Activated naive CD4-positive, alpha-beta T cell treated with anti-CD3 and anti-CD28 coated beads, Interleukin-2, amount 50 U/mL, for 24 hours (primary cell): Measurements from ENCODE around the gene TAOK2.
"Not testable (repeated sequence)": the region's sequence is repeated elsewhere in the genome, so short reads cannot be mapped to it uniquely, and the experiment has no call there.

Experiments used
- H3K27ac Mint-ChIP-seq: one replicate; pipeline ENCODE4 v1.8.0; 2021; ENCODE audit warnings: mild to moderate bottlenecking, mixed read lengths
- H3K27me3 Mint-ChIP-seq: one replicate; pipeline ENCODE4 v1.8.0; 2021; ENCODE audit warnings: mixed read lengths
- H3K36me3 Mint-ChIP-seq: one replicate; pipeline ENCODE4 v1.8.0; 2021; ENCODE audit warnings: mixed read lengths
- H3K4me1 Mint-ChIP-seq: one replicate; pipeline ENCODE4 v1.8.0; 2021; ENCODE audit warnings: mixed read lengths
- H3K4me3 Mint-ChIP-seq: one replicate; pipeline ENCODE4 v1.8.0; 2021; ENCODE audit warnings: mild to moderate bottlenecking, mixed read lengths
- H3K9me3 Mint-ChIP-seq: one replicate; pipeline ENCODE4 v1.8.0; 2021; ENCODE audit warnings: mixed read lengths

The TAOK2 gene

GRCh38 chr16:30017277-30017656 lies 43.6 kb downstream of the TAOK2 start:
- Mint-ChIP-seq H3K9me3 (no peaks in the 10 kb centered on the region), H3K4me1 (peaks cover 6% of the 10 kb centered on the region), H3K36me3 (no peaks in the 10 kb centered on the region), H3K27ac (no peak overlapping the region), H3K4me3 (no peak overlapping the region), H3K27me3 (no peaks in the 10 kb centered on the region)

- not testable (repeated sequence) for H3K36me3 Mint-ChIP-seq, H3K4me1 Mint-ChIP-seq, H3K9me3 Mint-ChIP-seq, H3K27ac Mint-ChIP-seq, H3K4me3 Mint-ChIP-seq, H3K27me3 Mint-ChIP-seq
Measured at GRCh38 chr16:30017937-30018336, 44.3 kb downstream of the TAOK2 start.

GRCh38 chr16:30018731-30019158 lies 45.1 kb downstream of the TAOK2 start:
- no peaks in the 10 kb centered on the region for H3K36me3 Mint-ChIP-seq
- no peaks in the 10 kb centered on the region for H3K9me3 Mint-ChIP-seq
- no peak overlapping the region for H3K4me3 Mint-ChIP-seq
- H3K4me1 Mint-ChIP-seq = peaks cover 6% of the 10 kb centered on the region
- H3K27me3 Mint-ChIP-seq = no peaks in the 10 kb centered on the region
- no peak overlapping the region for H3K27ac Mint-ChIP-seq

GRCh38 chr16:30022887-30023286 lies 49.2 kb downstream of the TAOK2 start, which contains the start of gene C16orf92:
Gene C16orf92 (plus strand): TSS chr16:30023198. CDS start chr16:30023341, 143 bp downstream.
- H3K27ac Mint-ChIP-seq = no peak within 1 kb of the TSS
- H3K9me3 Mint-ChIP-seq = no peaks in the 10 kb centered on the region
- peaks cover 9% of the 10 kb centered on the region for H3K27me3 Mint-ChIP-seq
- H3K36me3 Mint-ChIP-seq = no peaks in the 10 kb centered on the region
- peaks cover 6% of the 10 kb centered on the region for H3K4me1 Mint-ChIP-seq
- H3K4me3 Mint-ChIP-seq = no peak within 1 kb of the TSS

- H3K27ac Mint-ChIP-seq = no peak overlapping the region
- no peaks in the 10 kb centered on the region for H3K36me3 Mint-ChIP-seq
- peaks cover 11% of the 10 kb centered on the region for H3K27me3 Mint-ChIP-seq
- no peak overlapping the region for H3K4me3 Mint-ChIP-seq
- peaks cover 6% of the 10 kb centered on the region for H3K4me1 Mint-ChIP-seq
- H3K9me3 Mint-ChIP-seq = no peaks in the 10 kb centered on the region
Measured at GRCh38 chr16:30023586-30023985, 49.9 kb downstream of the TAOK2 start.

- no peak overlapping the region for H3K4me3 Mint-ChIP-seq
- no peaks in the 10 kb centered on the region for H3K36me3 Mint-ChIP-seq
- H3K27ac Mint-ChIP-seq = no peak overlapping the region
- no peaks in the 10 kb centered on the region for H3K9me3 Mint-ChIP-seq
- H3K27me3 Mint-ChIP-seq = peaks cover 15% of the 10 kb centered on the region
- H3K4me1 Mint-ChIP-seq = peaks cover 6% of the 10 kb centered on the region
Measured at GRCh38 chr16:30024451-30024850, 50.8 kb downstream of the TAOK2 start.

GRCh38 chr16:30025156-30025555 lies 51.5 kb downstream of the TAOK2 start:
- Mint-ChIP-seq H3K27me3 (peaks cover 22% of the 10 kb centered on the region), H3K27ac (no peak overlapping the region), H3K9me3 (no peaks in the 10 kb centered on the region), H3K4me3 (no peak overlapping the region), H3K36me3 (no peaks in the 10 kb centered on the region), H3K4me1 (peaks cover 10% of the 10 kb centered on the region)

GRCh38 chr16:30025574-30025973 lies 51.9 kb downstream of the TAOK2 start:
- Mint-ChIP-seq H3K4me3 (no peak overlapping the region), H3K27me3 (peaks cover 24% of the 10 kb centered on the region), H3K4me1 (peaks cover 12% of the 10 kb centered on the region), H3K27ac (no peak overlapping the region), H3K9me3 (no peaks in the 10 kb centered on the region), H3K36me3 (no peaks in the 10 kb centered on the region)

- no peaks in the 10 kb centered on the region for H3K36me3 Mint-ChIP-seq
- H3K9me3 Mint-ChIP-seq = no peaks in the 10 kb centered on the region
- H3K27me3 Mint-ChIP-seq = peaks cover 24% of the 10 kb centered on the region
- H3K27ac Mint-ChIP-seq = no peak overlapping the region
- H3K4me3 Mint-ChIP-seq = no peak overlapping the region
- H3K4me1 Mint-ChIP-seq = peaks cover 6% of the 10 kb centered on the region
Measured at GRCh38 chr16:30026449-30026848, 52.8 kb downstream of the TAOK2 start.

- Mint-ChIP-seq H3K27ac (no peak overlapping the region), H3K4me3 (no peak overlapping the region), H3K36me3 (peaks cover 3% of the 10 kb centered on the region), H3K9me3 (no peaks in the 10 kb centered on the region), H3K4me1 (peaks cover 11% of the 10 kb centered on the region), H3K27me3 (peaks cover 29% of the 10 kb centered on the region)
Measured at GRCh38 chr16:30027588-30028437, 54.1 kb downstream of the TAOK2 start.

GRCh38 chr16:30028438-30029076 lies 54.9 kb downstream of the TAOK2 start:
- Mint-ChIP-seq H3K27ac (no peak overlapping the region), H3K36me3 (peaks cover 3% of the 10 kb centered on the region), H3K27me3 (peaks cover 30% of the 10 kb centered on the region), H3K9me3 (no peaks in the 10 kb centered on the region), H3K4me1 (peaks cover 11% of the 10 kb centered on the region), H3K4me3 (no peak overlapping the region)

- Mint-ChIP-seq H3K4me3 (no peak overlapping the region), H3K9me3 (no peaks in the 10 kb centered on the region), H3K27me3 (peaks cover 31% of the 10 kb centered on the region), H3K27ac (peak overlapping the region; percentile 68), H3K4me1 (peaks cover 11% of the 10 kb centered on the region), H3K36me3 (peaks cover 3% of the 10 kb centered on the region)
Measured at GRCh38 chr16:30030011-30030685, 56.5 kb downstream of the TAOK2 start.

GRCh38 chr16:30030841-30031413 lies 57.3 kb downstream of the TAOK2 start, which contains the start of gene TLCD3B:
Gene TLCD3B (minus strand): TSS chr16:30031271. CDS start chr16:30030527, 744 bp downstream.
- Mint-ChIP-seq H3K4me3 (peak within 1 kb of the TSS; percentile 52), H3K9me3 (no peaks in the 10 kb centered on the region), H3K27me3 (peaks cover 31% of the 10 kb centered on the region), H3K27ac (no peak within 1 kb of the TSS), H3K4me1 (peaks cover 11% of the 10 kb centered on the region), H3K36me3 (peaks cover 3% of the 10 kb centered on the region)

GRCh38 chr16:30031477-30031918 lies 57.8 kb downstream of the TAOK2 start:
- Mint-ChIP-seq H3K9me3 (no peaks in the 10 kb centered on the region), H3K27me3 (peaks cover 31% of the 10 kb centered on the region), H3K4me1 (peaks cover 11% of the 10 kb centered on the region), H3K4me3 (no peak overlapping the region), H3K36me3 (peaks cover 3% of the 10 kb centered on the region), H3K27ac (no peak overlapping the region)

GRCh38 chr16:30032083-30032819 lies 58.6 kb downstream of the TAOK2 start:
- Mint-ChIP-seq H3K36me3 (peaks cover 3% of the 10 kb centered on the region), H3K4me3 (peak overlapping the region; percentile 52), H3K9me3 (no peaks in the 10 kb centered on the region), H3K27ac (no peak overlapping the region), H3K4me1 (peaks cover 11% of the 10 kb centered on the region), H3K27me3 (peaks cover 28% of the 10 kb centered on the region)
